Activated CD8-positive, alpha-beta T cell treated with anti-CD3 and anti-CD28 coated beads, Interleukin-2, amount 10 ng/mL, durations not matched to agents 7 days and 5 days (primary cell): ENCODE measurements around the gene ACTR5. TPM values are rescaled to one million over a fixed set of nuclear protein-coding genes. Genes with fewer than 3 reads are reported as not detected.

Source experiments
- ATAC-seq: fragments of 150-1000 bp; cut with Tn5 transposase; one replicate; pipeline ENCODE4 v1.10.0; 2021; ENCODE audit warnings: moderate library complexity
- CTCF ChIA-PET: fragments of 350-600 bp; sonication (Branson Sonifier 250); formaldehyde crosslinking; loops from one replicate; lab custom pipeline; 2021; ENCODE audit warnings: antibody characterized with exemption; lab: Charles Lee
- POLR2A ChIA-PET: fragments of 350-600 bp; sonication (Branson Sonifier 250); formaldehyde crosslinking; loops from one replicate; lab custom pipeline; 2021; ENCODE audit warnings: antibody characterized with exemption; lab: Charles Lee
- DNase-seq: peaks from one replicate; pipeline ENCODE4 v3.0.0-alpha.2; 2020
- H3K27ac Mint-ChIP-seq: one replicate; pipeline ENCODE4 v1.8.0; 2021; ENCODE audit warnings: mild to moderate bottlenecking, mixed read lengths
- H3K27me3 Mint-ChIP-seq: one replicate; pipeline ENCODE4 v1.8.0; 2021; ENCODE audit warnings: low read depth, mixed read lengths
- H3K36me3 Mint-ChIP-seq: one replicate; pipeline ENCODE4 v1.8.0; 2021; ENCODE audit warnings: low read depth, mixed read lengths
- H3K4me1 Mint-ChIP-seq: one replicate; pipeline ENCODE4 v1.8.0; 2021; ENCODE audit warnings: low read depth, mixed read lengths
- H3K4me3 Mint-ChIP-seq: one replicate; pipeline ENCODE4 v1.8.0; 2021; ENCODE audit warnings: mild to moderate bottlenecking, mixed read lengths
- H3K9me3 Mint-ChIP-seq: one replicate; pipeline ENCODE4 v1.8.0; 2022; ENCODE audit warnings: mixed read lengths; ENCODE audit not compliant: insufficient read depth
- total RNA-seq, 2 experiments: library from RNA; stranded (reverse); gene quantifications; one replicate each; pipeline ENCODE4 v1.2.3, GENCODE V29; 2021

The ACTR5 gene
- total RNA-seq, 2 experiments from 2014 or later = 8.4 to 9.2 TPM

- ATAC-seq (no peak), DNase-seq (no peak)
- Mint-ChIP-seq H3K4me1 (no peaks in the 10 kb centered on the region), H3K36me3 (peaks cover 55% of the 10 kb centered on the region), H3K9me3 (peaks cover 8% of the 10 kb centered on the region), H3K27me3 (no peaks in the 10 kb centered on the region), H3K4me3 (no peak overlapping the region), H3K27ac (no peak overlapping the region)
- POLR2A ChIA-PET = no interaction called here
- CTCF ChIA-PET = interaction anchor here (1.1 kb wide), 1 partner anchor 19 kb away, joined by 4 read pairs; no protein-coding TSS in a partner anchor
Observed at GRCh38 chr20:38770546-38770945, 22.3 kb downstream of the ACTR5 start.

GRCh38 chr20:38770970-38771369 is 22.7 kb downstream of the ACTR5 start:
- peak overlapping the region; percentile 55 for H3K27ac Mint-ChIP-seq
- peaks cover 8% of the 10 kb centered on the region for H3K9me3 Mint-ChIP-seq
- ChIA-PET CTCF (interaction anchor here (1.1 kb wide), 1 partner anchor 20 kb away, joined by 4 read pairs; no protein-coding TSS in a partner anchor), POLR2A (no interaction called here)
- H3K27me3 Mint-ChIP-seq = no peaks in the 10 kb centered on the region
- H3K36me3 Mint-ChIP-seq = peaks cover 51% of the 10 kb centered on the region
- H3K4me3 Mint-ChIP-seq = no peak overlapping the region
- H3K4me1 Mint-ChIP-seq = no peaks in the 10 kb centered on the region
- no peak for DNase-seq
- ATAC-seq = no peak

GRCh38 chr20:38771621-38772020 is 23.4 kb downstream of the ACTR5 start:
- H3K27ac Mint-ChIP-seq = peak overlapping the region; percentile 55
- H3K9me3 Mint-ChIP-seq = peaks cover 8% of the 10 kb centered on the region
- H3K27me3 Mint-ChIP-seq = no peaks in the 10 kb centered on the region
- ChIA-PET POLR2A (no interaction called here), CTCF (no interaction called here)
- no peak for ATAC-seq
- no peaks in the 10 kb centered on the region for H3K4me1 Mint-ChIP-seq
- no peak for DNase-seq
- peaks cover 45% of the 10 kb centered on the region for H3K36me3 Mint-ChIP-seq
- no peak overlapping the region for H3K4me3 Mint-ChIP-seq

GRCh38 chr20:38774167-38774566 is 25.9 kb downstream of the ACTR5 start:
- H3K27ac Mint-ChIP-seq = no peak overlapping the region
- CTCF ChIA-PET = no interaction called here
- no peak overlapping the region for H3K4me3 Mint-ChIP-seq
- peaks cover 35% of the 10 kb centered on the region for H3K36me3 Mint-ChIP-seq
- no peak for ATAC-seq
- no peak for DNase-seq
- H3K27me3 Mint-ChIP-seq = no peaks in the 10 kb centered on the region
- H3K9me3 Mint-ChIP-seq = peaks cover 8% of the 10 kb centered on the region
- no peaks in the 10 kb centered on the region for H3K4me1 Mint-ChIP-seq
- POLR2A ChIA-PET = no interaction called here

- Mint-ChIP-seq H3K27ac (no peak overlapping the region), H3K9me3 (peaks cover 8% of the 10 kb centered on the region), H3K36me3 (peaks cover 33% of the 10 kb centered on the region), H3K27me3 (no peaks in the 10 kb centered on the region), H3K4me3 (no peak overlapping the region), H3K4me1 (no peaks in the 10 kb centered on the region)
- ChIA-PET CTCF (no interaction called here), POLR2A (interaction anchor here (1.0 kb wide), 1 partner anchor 11 kb away, joined by 3 read pairs; no protein-coding TSS in a partner anchor)
- ATAC-seq = no peak
- DNase-seq = no peak
Observed at GRCh38 chr20:38776363-38776762, 28.1 kb downstream of the ACTR5 start.

GRCh38 chr20:38779247-38780097 is 31.2 kb downstream of the ACTR5 start:
- no peak overlapping the region for H3K4me3 Mint-ChIP-seq
- no peaks in the 10 kb centered on the region for H3K4me1 Mint-ChIP-seq
- DNase-seq (no peak), ATAC-seq (no peak)
- H3K9me3 Mint-ChIP-seq = peaks cover under 1% of the 10 kb centered on the region
- peaks cover 7% of the 10 kb centered on the region for H3K36me3 Mint-ChIP-seq
- CTCF ChIA-PET = no interaction called here
- H3K27ac Mint-ChIP-seq = no peak overlapping the region
- POLR2A ChIA-PET = no interaction called here
- H3K27me3 Mint-ChIP-seq = no peaks in the 10 kb centered on the region

GRCh38 chr20:38782275-38782674 is 34.0 kb downstream of the ACTR5 start:
- H3K27ac Mint-ChIP-seq = no peak overlapping the region
- no peak overlapping the region for H3K4me3 Mint-ChIP-seq
- ChIA-PET CTCF (no interaction called here), POLR2A (no interaction called here)
- ATAC-seq = no peak
- DNase-seq = no peak
- no peaks in the 10 kb centered on the region for H3K36me3 Mint-ChIP-seq
- no peaks in the 10 kb centered on the region for H3K9me3 Mint-ChIP-seq
- no peaks in the 10 kb centered on the region for H3K4me1 Mint-ChIP-seq
- no peaks in the 10 kb centered on the region for H3K27me3 Mint-ChIP-seq

GRCh38 chr20:38787870-38788269 is 39.6 kb downstream of the ACTR5 start:
- H3K27me3 Mint-ChIP-seq = peaks cover 4% of the 10 kb centered on the region
- ChIA-PET POLR2A (interaction anchor here (1.6 kb wide), 1 partner anchor 18 kb away, joined by 4 read pairs; the partner anchor contains the start of gene PPP1R16B), CTCF (interaction anchor here (6.0 kb wide), 1 partner anchor 38 kb away, joined by 35 read pairs; the partner anchor contains the start of gene ACTR5)
- H3K27ac Mint-ChIP-seq = no peak overlapping the region
- no peaks in the 10 kb centered on the region for H3K36me3 Mint-ChIP-seq
- H3K9me3 Mint-ChIP-seq = no peaks in the 10 kb centered on the region
- H3K4me1 Mint-ChIP-seq = peaks cover 8% of the 10 kb centered on the region
- H3K4me3 Mint-ChIP-seq = no peak overlapping the region
- no peak for ATAC-seq
- no peak for DNase-seq

- no peaks in the 10 kb centered on the region for H3K9me3 Mint-ChIP-seq
- DNase-seq (no peak), ATAC-seq (no peak)
- no peak overlapping the region for H3K4me3 Mint-ChIP-seq
- H3K27me3 Mint-ChIP-seq = peaks cover 4% of the 10 kb centered on the region
- POLR2A ChIA-PET = no interaction called here
- H3K36me3 Mint-ChIP-seq = no peaks in the 10 kb centered on the region
- CTCF ChIA-PET = interaction anchor here (0.6 to 6.0 kb wide), 13 partner anchors 10 to 118 kb away, joined by 3 to 35 read pairs (median 4); partner anchors contain the start of genes ACTR5 and PPP1R16B
- no peak overlapping the region for H3K27ac Mint-ChIP-seq
- peaks cover 19% of the 10 kb centered on the region for H3K4me1 Mint-ChIP-seq
Observed at GRCh38 chr20:38789503-38790199, 41.4 kb downstream of the ACTR5 start.

- H3K27ac Mint-ChIP-seq = no peak overlapping the region
- CTCF ChIA-PET = interaction anchor here (0.6 to 6.0 kb wide), 14 partner anchors 9 to 117 kb away, joined by 3 to 35 read pairs (median 4); partner anchors contain the start of genes ACTR5 and PPP1R16B
Observed at GRCh38 chr20:38790200-38791053, 42.2 kb downstream of the ACTR5 start.

GRCh38 chr20:38791291-38791690 is 43.0 kb downstream of the ACTR5 start:
- H3K4me1 Mint-ChIP-seq = peaks cover 21% of the 10 kb centered on the region
- H3K27me3 Mint-ChIP-seq = peaks cover 4% of the 10 kb centered on the region
- ATAC-seq = no peak
- no peak overlapping the region for H3K27ac Mint-ChIP-seq
- H3K4me3 Mint-ChIP-seq = no peak overlapping the region
- no peak for DNase-seq
- ChIA-PET POLR2A (no interaction called here), CTCF (interaction anchor here (1.0 to 6.0 kb wide), 6 partner anchors 15 to 101 kb away, joined by 3 to 35 read pairs (median 13); partner anchors contain the start of genes ACTR5 and PPP1R16B)
- H3K9me3 Mint-ChIP-seq = no peaks in the 10 kb centered on the region
- H3K36me3 Mint-ChIP-seq = no peaks in the 10 kb centered on the region

More at GRCh38 chr20:38790200-38791053, 42.2 kb downstream of the ACTR5 start:
- peaks cover 21% of the 10 kb centered on the region for H3K4me1 Mint-ChIP-seq
- no peak overlapping the region for H3K4me3 Mint-ChIP-seq
- H3K9me3 Mint-ChIP-seq = no peaks in the 10 kb centered on the region
- POLR2A ChIA-PET = no interaction called here
- ATAC-seq (peak; percentile 51), DNase-seq (peak; percentile 63)
- no peaks in the 10 kb centered on the region for H3K36me3 Mint-ChIP-seq
- peaks cover 4% of the 10 kb centered on the region for H3K27me3 Mint-ChIP-seq
